ENCODE results near the gene GLI1.

The GLI1 gene

DNA sequence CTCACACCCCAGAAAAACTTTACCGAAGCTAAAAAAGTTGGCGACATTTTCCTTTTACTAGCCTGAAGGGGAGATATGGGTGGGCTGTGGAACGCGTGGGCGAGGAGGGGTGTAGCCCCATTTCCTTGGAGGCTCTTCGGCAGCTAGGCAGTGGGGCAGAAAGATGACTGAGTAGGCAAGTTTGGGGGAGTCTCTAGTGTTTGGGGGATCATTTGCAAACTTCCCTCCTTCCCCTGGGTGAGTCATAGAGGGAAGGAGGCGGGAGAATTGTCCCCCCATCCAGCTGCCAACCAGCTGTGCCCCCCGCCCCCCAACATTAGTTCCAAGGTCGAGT is 2.3 kb downstream of the GLI1 start:
- no peak for DNase-seq

- peak; percentile 88 for DNase-seq
Measured at GRCh38 chr12:57462251-57462911, 2.8 kb downstream of the GLI1 start.

GRCh38 chr12:57462912-57463253 is 3.3 kb downstream of the GLI1 start:
- DNase-seq = no peak

GRCh38 chr12:57464569-57464968 is 5.0 kb downstream of the GLI1 start:
- DNase-seq = no peak

- no peak for DNase-seq
Measured at GRCh38 chr12:57465030-57465746, 5.6 kb downstream of the GLI1 start.

DNA sequence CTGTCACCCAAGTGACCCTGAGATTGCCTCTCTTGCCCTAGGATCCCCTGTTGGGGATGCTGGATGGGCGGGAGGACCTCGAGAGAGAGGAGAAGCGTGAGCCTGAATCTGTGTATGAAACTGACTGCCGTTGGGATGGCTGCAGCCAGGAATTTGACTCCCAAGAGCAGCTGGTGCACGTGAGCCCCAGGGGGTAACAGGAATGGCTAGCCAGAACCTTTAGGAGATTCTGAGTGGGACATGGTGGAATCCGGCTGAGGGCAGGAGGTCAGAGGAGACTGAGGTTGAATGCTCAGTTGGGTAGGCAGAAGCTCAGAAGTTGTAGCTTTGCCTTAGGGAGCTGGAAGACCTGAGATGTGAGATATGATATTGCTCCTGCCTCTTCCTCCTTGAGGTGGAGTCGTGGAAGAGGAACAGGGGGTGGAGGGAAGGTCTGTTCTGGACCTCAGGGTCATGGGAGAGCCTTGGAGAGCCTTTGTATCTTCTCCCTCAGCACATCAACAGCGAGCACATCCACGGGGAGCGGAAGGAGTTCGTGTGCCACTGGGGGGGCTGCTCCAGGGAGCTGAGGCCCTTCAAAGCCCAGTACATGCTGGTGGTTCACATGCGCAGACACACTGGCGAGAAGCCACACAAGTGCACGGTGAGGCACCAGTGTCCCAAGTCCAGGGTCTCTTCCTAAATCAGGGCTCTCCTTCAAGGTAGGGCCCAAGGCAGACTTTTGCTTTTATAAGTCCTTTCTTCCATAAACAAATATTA is 6.3 kb downstream of the GLI1 start:
- no peak for DNase-seq

- DNase-seq = no peak
Measured at GRCh38 chr12:57467212-57467874, 7.8 kb downstream of the GLI1 start.

GRCh38 chr12:57467915-57468314 is 8.3 kb downstream of the GLI1 start:
- DNase-seq = no peak

DNA sequence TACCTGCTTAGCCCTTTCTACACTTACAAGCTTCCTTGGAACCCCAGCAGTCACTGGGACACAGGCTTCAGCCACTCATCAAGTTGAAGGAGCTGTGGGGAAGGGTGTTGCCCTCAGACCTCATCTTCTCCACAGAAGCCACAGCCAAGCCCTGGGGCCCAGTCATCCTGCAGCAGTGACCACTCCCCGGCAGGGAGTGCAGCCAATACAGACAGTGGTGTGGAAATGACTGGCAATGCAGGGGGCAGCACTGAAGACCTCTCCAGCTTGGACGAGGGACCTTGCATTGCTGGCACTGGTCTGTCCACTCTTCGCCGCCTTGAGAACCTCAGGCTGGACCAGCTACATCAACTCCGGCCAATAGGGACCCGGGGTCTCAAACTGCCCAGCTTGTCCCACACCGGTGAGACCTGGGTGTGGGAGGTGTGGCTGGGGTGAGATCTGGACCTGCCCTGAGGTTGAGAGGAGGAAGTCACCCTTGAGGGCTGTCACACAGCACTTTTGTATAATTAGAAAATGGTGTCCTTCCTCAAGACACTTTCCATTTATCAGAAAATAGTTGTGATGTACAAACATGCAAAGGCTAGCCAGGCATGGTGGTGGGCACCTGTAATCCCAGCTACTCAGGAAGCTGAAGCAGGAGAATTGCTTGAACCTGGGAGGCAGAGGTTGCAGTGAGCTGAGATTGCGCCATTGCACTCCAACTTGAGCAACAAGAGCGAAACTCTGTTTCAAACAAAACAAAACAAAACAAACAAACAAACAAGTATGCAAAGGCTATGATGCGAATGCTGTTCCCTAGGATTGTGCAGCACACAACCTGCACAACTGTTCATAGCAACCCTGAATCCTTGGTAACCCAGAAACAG is 9.9 kb downstream of the GLI1 start:
- no peak for DNase-seq

DNA sequence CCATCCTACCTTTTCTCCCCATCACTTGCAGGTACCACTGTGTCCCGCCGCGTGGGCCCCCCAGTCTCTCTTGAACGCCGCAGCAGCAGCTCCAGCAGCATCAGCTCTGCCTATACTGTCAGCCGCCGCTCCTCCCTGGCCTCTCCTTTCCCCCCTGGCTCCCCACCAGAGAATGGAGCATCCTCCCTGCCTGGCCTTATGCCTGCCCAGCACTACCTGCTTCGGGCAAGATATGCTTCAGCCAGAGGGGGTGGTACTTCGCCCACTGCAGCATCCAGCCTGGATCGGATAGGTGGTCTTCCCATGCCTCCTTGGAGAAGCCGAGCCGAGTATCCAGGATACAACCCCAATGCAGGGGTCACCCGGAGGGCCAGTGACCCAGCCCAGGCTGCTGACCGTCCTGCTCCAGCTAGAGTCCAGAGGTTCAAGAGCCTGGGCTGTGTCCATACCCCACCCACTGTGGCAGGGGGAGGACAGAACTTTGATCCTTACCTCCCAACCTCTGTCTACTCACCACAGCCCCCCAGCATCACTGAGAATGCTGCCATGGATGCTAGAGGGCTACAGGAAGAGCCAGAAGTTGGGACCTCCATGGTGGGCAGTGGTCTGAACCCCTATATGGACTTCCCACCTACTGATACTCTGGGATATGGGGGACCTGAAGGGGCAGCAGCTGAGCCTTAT is 10.8 kb downstream of the GLI1 start:
- DNase-seq = no peak

DNA sequence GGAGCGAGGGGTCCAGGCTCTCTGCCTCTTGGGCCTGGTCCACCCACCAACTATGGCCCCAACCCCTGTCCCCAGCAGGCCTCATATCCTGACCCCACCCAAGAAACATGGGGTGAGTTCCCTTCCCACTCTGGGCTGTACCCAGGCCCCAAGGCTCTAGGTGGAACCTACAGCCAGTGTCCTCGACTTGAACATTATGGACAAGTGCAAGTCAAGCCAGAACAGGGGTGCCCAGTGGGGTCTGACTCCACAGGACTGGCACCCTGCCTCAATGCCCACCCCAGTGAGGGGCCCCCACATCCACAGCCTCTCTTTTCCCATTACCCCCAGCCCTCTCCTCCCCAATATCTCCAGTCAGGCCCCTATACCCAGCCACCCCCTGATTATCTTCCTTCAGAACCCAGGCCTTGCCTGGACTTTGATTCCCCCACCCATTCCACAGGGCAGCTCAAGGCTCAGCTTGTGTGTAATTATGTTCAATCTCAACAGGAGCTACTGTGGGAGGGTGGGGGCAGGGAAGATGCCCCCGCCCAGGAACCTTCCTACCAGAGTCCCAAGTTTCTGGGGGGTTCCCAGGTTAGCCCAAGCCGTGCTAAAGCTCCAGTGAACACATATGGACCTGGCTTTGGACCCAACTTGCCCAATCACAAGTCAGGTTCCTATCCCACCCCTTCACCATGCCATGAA is 11.5 kb downstream of the GLI1 start:
- DNase-seq = no peak

DNA sequence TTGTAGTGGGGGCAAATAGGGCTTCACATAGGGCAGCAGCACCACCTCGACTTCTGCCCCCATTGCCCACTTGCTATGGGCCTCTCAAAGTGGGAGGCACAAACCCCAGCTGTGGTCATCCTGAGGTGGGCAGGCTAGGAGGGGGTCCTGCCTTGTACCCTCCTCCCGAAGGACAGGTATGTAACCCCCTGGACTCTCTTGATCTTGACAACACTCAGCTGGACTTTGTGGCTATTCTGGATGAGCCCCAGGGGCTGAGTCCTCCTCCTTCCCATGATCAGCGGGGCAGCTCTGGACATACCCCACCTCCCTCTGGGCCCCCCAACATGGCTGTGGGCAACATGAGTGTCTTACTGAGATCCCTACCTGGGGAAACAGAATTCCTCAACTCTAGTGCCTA is 12.1 kb downstream of the GLI1 start:
- DNase-seq = no peak

GRCh38 chr12:57472391-57472790 is 12.8 kb downstream of the GLI1 start:
- DNase-seq = no peak

GRCh38 chr12:57473392-57473791 is 13.8 kb downstream of the GLI1 start:
- no peak for DNase-seq

DNA sequence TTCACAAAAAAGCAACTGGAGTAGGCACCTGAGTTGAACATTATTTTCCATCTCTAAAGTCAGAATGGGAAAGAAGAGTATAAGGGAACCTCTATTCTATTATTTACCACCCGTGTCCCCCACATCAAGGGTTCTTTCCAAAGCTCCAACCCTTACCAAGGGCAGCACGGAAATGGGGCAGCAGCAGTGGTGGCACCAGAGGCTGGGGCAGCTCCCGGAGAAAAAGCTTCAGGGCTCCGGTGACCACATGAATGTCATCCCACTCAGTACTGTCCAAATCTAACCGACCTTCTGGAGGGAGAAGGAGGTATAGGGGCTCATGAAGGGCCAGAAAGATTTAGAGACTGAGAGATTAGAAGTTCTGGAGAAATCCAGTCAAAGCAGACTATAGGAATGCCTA is 14.3 kb downstream of the GLI1 start:
- DNase-seq = no peak

DNA sequence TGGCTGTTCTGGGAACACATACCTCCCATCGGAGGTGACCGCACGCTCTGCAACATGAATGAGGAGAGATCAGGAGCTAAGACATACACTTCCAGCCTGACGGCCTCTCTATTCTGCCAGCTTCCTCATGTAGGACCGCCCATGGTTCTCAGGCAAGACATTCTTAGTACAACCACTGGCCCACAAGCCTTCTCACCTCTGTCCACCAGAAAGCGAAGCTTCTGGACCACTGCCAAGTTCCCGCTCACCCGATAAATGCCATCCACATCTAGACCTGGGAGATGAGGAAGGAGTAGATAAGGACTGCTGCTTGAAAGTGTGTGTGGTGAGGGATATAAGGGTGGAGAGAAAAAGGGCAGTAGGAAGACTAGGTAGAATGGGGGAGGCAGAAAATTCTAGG is 14.8 kb downstream of the GLI1 start:
- no peak for DNase-seq

DNA sequence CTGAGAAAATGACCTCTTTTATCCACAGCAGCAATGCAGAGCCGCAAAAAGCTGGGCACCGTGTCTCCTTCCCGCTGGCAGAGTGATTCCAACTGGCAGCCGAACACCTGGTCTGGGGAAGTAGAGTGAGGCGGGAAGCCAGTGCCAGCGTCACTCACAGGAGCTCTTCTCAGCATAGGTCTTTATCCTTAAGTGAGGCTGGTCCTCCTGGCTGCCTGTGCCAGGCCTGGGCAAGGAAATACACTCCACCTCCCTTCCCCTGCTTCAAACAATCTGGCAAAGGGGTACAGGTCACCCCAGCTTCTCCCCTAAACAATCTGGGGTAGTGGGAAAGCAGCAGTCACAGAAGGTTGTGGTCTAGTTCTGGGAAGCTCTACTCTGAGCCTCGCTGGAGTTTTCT is 15.3 kb downstream of the GLI1 start:
- DNase-seq = no peak

- no peak for DNase-seq
Measured at GRCh38 chr12:57475271-57476161, 15.9 kb downstream of the GLI1 start.

DNA sequence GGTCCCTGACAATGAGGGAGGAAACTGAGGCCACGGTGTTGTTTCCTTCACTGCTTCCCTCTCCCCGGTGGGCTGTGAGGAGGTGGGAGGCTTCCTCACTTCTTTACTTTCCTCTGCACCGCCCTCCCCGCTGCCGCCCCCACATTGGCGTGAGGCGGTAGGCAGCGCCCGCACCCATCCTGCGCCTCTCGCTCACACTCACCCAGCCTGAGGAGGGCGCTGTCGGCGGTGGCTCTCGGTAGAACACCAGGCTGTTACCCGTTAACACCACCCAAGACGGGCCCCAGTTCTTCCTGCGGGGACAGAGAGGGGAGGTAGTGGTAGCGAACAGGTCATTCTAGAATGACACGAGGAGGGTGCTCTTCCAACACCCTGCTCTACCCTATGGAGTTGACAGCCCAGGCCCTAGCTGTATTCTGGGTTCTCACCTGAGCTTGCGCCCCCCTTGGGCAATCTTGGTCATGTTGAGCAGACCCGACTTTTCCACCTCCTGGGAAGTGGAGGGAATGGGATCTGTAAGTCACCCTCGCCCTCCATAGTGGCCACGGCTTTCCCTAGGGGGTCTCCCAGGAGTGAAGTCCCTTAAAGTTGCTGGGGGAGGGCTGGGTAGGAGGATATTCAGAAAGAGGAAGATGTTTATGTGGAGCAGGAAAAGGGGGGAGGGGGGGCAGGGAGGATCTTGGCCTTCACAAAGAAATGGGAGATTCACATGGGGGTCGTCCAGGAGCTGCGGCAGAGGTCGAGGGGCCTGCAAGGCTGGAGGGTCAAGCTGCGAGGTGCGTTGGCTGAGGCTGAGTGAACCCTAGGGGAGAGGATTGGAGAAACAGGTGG is 16.8 kb downstream of the GLI1 start:
- DNase-seq = no peak

Measured in NCI-H1436 (cell line).